Upper lobe of left lung (tissue), 4 donors: ENCODE results near the gene KRT6C.

Source experiments
- EP300 ChIP-seq, 4 donors: sonication (generic); formaldehyde crosslinking; IDR thresholded peaks; one replicate each; pipeline ENCODE4 v1.5.1; 2017; ENCODE audit warnings: antibody characterized with exemption in 4 of 4, control low read depth in 2 of 4
- TF ChIP-seq, protein P1 (sequence below), 6 experiments: fragments of 450-650 bp in 4 of 6; fragments of 200-600 bp in 2 of 6; sonication (generic) in 2 of 6; IDR thresholded peaks; one replicate each; pipeline ENCODE4 v1.5.1; 2016 to 2019; ENCODE audit warnings: antibody characterized with exemption in 6 of 6

DNA sequence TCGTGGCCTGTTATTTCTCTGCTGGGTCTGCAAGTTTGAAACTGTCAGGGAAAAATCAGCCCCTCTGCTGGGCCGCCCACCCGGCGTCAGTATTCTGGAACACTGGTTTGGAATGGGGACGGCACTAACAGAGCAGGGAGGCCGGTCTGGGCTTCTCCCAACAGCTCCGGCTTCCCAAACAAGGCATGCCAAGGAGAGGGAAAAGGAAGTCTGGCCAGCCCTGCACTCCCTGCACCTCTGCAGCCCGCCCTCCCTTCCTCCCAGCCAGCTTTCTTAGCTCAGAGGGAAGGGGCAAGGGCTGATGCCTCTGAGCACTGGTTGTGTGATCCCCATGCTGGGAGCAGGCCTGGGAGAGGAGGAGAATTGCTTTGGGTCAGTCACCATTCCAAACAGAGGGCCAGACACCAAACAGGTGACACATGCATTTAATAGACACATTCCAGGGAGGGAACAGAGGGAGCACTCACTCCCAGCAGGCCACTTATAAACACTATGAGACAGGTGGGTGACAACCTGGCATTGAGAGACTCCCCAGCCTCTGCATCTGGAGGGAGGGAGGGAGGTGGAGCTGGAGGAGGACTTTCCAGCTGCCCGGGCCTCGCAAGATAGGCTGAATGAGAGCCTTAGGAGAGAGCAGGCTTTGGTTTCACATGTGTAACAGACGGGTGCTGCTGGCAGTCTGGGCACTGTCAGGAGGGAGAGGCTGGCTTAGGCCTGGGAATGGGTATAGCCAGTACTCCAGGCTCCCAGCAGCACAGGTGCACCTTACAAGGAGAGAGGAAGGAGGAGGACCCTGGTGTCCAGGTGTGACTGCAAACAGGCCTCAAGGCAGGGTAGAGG is 49.7 kb downstream of the KRT6C start:
- TF ChIP-seq, protein P1, sequence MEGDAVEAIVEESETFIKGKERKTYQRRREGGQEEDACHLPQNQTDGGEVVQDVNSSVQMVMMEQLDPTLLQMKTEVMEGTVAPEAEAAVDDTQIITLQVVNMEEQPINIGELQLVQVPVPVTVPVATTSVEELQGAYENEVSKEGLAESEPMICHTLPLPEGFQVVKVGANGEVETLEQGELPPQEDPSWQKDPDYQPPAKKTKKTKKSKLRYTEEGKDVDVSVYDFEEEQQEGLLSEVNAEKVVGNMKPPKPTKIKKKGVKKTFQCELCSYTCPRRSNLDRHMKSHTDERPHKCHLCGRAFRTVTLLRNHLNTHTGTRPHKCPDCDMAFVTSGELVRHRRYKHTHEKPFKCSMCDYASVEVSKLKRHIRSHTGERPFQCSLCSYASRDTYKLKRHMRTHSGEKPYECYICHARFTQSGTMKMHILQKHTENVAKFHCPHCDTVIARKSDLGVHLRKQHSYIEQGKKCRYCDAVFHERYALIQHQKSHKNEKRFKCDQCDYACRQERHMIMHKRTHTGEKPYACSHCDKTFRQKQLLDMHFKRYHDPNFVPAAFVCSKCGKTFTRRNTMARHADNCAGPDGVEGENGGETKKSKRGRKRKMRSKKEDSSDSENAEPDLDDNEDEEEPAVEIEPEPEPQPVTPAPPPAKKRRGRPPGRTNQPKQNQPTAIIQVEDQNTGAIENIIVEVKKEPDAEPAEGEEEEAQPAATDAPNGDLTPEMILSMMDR (IDR thresholded peaks at IDR 0.05): no peak
- TF ChIP-seq EP300 (IDR thresholded peaks at IDR 0.05): no peak
